SU-DHL-6 (cell line): ENCODE measurements around the gene PRDM15.

ENCODE experiments used
- CTCF ChIP-seq: fragments of 200-600 bp; sonication (generic); IDR thresholded peaks from one replicate; pipeline ENCODE4 v1.5.1; 2017; ENCODE audit warnings: antibody characterized with exemption, mild to moderate bottlenecking, low read length, moderate library complexity; ENCODE audit not compliant: insufficient read depth, poor library complexity, severe bottlenecking
- EZH2phosphoT487 ChIP-seq: fragments of 200-600 bp; sonication (generic), shearing (Covaris generic); conservative IDR thresholded peaks from 2 replicates; pipeline ENCODE4 v1.6.1; 2018; ENCODE audit warnings: mild to moderate bottlenecking, antibody characterized with exemption, low read length, moderate library complexity, mixed read lengths

- no peak for TF ChIP-seq CTCF
- TF ChIP-seq EZH2phosphoT487, result no peak
These were observed 19.9 kb upstream of the PRDM15 start for GRCh38 chr21:41898998-41899397.
